WTC11 (cell line): Measurements from ENCODE around the gene GNG14.

Experiments used
- ATF2 ChIP-seq: sonication (generic); formaldehyde crosslinking; IDR thresholded peaks from 2 replicates; pipeline ENCODE4 v1.8.1; 2022; ENCODE audit warnings: low read depth, missing genetic modification reagents, borderline replicate concordance
- CTCF ChIP-seq: fragments of 200-600 bp; IDR thresholded peaks from 2 replicates; pipeline ENCODE4 v1.8.0; 2022; ENCODE audit warnings: antibody characterized with exemption
- ESRRA ChIP-seq: sonication (generic); formaldehyde crosslinking; IDR thresholded peaks from 2 replicates; pipeline ENCODE4 v1.8.1; 2022; ENCODE audit warnings: mild to moderate bottlenecking, missing genetic modification reagents, borderline replicate concordance
- FOXP4 ChIP-seq: sonication (generic); formaldehyde crosslinking; IDR thresholded peaks from 2 replicates; pipeline ENCODE4 v1.8.0; 2022; ENCODE audit warnings: mild to moderate bottlenecking, missing genetic modification reagents
- IRF1 ChIP-seq: sonication (generic); formaldehyde crosslinking; IDR thresholded peaks from 2 replicates; pipeline ENCODE4 v1.8.0; 2023; ENCODE audit warnings: missing genetic modification reagents
- MAX ChIP-seq: sonication (generic); formaldehyde crosslinking; IDR thresholded peaks from 2 replicates; pipeline ENCODE4 v1.8.0; 2022; ENCODE audit warnings: mild to moderate bottlenecking, missing genetic modification reagents
- NR1H2 ChIP-seq: sonication (generic); formaldehyde crosslinking; IDR thresholded peaks from 2 replicates; pipeline ENCODE4 v1.9.0; 2021; ENCODE audit warnings: mild to moderate bottlenecking, moderate library complexity, missing genetic modification reagents
- ZBTB43 ChIP-seq: sonication (generic); formaldehyde crosslinking; IDR thresholded peaks from 2 replicates; pipeline ENCODE4 v1.8.1; 2023; ENCODE audit warnings: mild to moderate bottlenecking, missing genetic modification reagents
- ZMAT4 ChIP-seq: fragments of 250-450 bp; sonication (Bioruptor Pico); IDR thresholded peaks from 2 replicates; pipeline ENCODE4 v1.9.0; 2021; ENCODE audit warnings: mild to moderate bottlenecking

- TF ChIP-seq FOXP4, result no peak
- TF ChIP-seq ATF2 (CRISPR knock-in tag), result no peak
- peak; percentile 82 for TF ChIP-seq CTCF
- no peak for TF ChIP-seq ZBTB43 (CRISPR knock-in tag)
- TF ChIP-seq NR1H2 (CRISPR knock-in tag), result no peak
- 0 out of 2 replicates have a peak, but pooled peaks have one; percentile 49 for TF ChIP-seq ESRRA (CRISPR knock-in tag)
- TF ChIP-seq MAX (CRISPR knock-in tag), result peak; percentile 89
- no peak for TF ChIP-seq ZMAT4 (CRISPR knock-in tag)
- no peak for TF ChIP-seq IRF1 (CRISPR knock-in tag)
These were observed 47.7 kb upstream of the GNG14 start for GRCh38 chr19:12639901-12640613.
